HL-60 (cell line): Measurements from ENCODE around the gene PLOD1.
"Not testable (repeated sequence)": the region's sequence is repeated elsewhere in the genome, so short reads cannot be mapped to it uniquely, and the experiment has no call there.

Experiments used
- DNase-seq, 2 experiments: peaks; one replicate each; pipeline ENCODE4 v3.0.0-alpha.2; 2010 to 2020; ENCODE audit warnings: low read depth in 1 of 2, low spot score in 1 of 2
- H3K27ac ChIP-seq: fragments of 250-450 bp; sonication (Bioruptor Pico); replicated peaks from 2 replicates; pipeline ENCODE4 v1.5.1; 2020; ENCODE audit warnings: mild to moderate bottlenecking, moderate library complexity
- H3K27me3 ChIP-seq: fragments of 250-450 bp; sonication (Bioruptor Pico); 2 replicates; pipeline ENCODE4 v1.5.1; 2021; ENCODE audit warnings: mild to moderate bottlenecking, moderate library complexity; ENCODE audit not compliant: insufficient read depth, poor library complexity, severe bottlenecking
- H3K4me3 ChIP-seq: replicated peaks from 2 replicates; pipeline ENCODE4 v1.5.1; 2011; ENCODE audit warnings: mild to moderate bottlenecking, control low read depth, low read length; ENCODE audit not compliant: insufficient read depth
- GABPA ChIP-seq: IDR thresholded peaks from 2 replicates; pipeline ENCODE4 v1.6.1; 2012; ENCODE audit warnings: low read depth
- POLR2AphosphoS5 ChIP-seq: IDR thresholded peaks from 2 replicates; pipeline ENCODE4 v1.6.1; 2012; ENCODE audit warnings: low read depth
- SPI1 ChIP-seq: IDR thresholded peaks from 2 replicates; pipeline ENCODE4 v1.6.1; 2012; ENCODE audit warnings: low read depth, mild to moderate bottlenecking, borderline replicate concordance
- TF ChIP-seq, protein P1 (sequence below): IDR thresholded peaks from one replicate; pipeline ENCODE4 v1.5.1; 2011; ENCODE audit warnings: low read length, control low read depth, inconsistent platforms; ENCODE audit not compliant: insufficient read depth
- TF ChIP-seq, protein P2 (sequence below): IDR thresholded peaks from 2 replicates; pipeline ENCODE4 v1.6.1; 2012; ENCODE audit warnings: low read depth; ENCODE audit not compliant: insufficient replicate concordance

PLOD1 gene

DNA sequence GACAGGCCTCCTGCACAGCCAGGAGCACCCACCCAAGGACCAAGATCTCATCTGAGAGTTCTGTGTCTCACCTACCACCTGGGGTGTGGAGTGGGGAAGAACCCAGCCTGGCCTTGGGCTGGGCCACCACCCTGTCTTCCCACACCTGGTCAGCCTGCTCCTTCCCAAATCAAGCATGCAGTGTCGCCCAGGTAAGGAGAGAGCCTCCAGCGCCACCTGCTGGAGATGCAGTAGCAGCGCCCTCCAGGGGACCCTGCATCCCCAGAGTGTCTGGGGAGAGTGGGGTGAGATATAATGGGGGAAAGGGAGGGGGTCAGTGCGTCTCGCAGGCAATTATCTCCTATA lies 40.6 kb upstream of the PLOD1 start:
- DNase-seq = peak; percentile 54 to 65
- peaks cover 10% of the 10 kb centered on the region for H3K27me3 ChIP-seq
- no peak overlapping the region for H3K4me3 ChIP-seq
- TF ChIP-seq, protein P1, sequence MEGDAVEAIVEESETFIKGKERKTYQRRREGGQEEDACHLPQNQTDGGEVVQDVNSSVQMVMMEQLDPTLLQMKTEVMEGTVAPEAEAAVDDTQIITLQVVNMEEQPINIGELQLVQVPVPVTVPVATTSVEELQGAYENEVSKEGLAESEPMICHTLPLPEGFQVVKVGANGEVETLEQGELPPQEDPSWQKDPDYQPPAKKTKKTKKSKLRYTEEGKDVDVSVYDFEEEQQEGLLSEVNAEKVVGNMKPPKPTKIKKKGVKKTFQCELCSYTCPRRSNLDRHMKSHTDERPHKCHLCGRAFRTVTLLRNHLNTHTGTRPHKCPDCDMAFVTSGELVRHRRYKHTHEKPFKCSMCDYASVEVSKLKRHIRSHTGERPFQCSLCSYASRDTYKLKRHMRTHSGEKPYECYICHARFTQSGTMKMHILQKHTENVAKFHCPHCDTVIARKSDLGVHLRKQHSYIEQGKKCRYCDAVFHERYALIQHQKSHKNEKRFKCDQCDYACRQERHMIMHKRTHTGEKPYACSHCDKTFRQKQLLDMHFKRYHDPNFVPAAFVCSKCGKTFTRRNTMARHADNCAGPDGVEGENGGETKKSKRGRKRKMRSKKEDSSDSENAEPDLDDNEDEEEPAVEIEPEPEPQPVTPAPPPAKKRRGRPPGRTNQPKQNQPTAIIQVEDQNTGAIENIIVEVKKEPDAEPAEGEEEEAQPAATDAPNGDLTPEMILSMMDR = peak; percentile 96
- TF ChIP-seq SPI1 = no peak
- no peak overlapping the region for H3K27ac ChIP-seq

DNA sequence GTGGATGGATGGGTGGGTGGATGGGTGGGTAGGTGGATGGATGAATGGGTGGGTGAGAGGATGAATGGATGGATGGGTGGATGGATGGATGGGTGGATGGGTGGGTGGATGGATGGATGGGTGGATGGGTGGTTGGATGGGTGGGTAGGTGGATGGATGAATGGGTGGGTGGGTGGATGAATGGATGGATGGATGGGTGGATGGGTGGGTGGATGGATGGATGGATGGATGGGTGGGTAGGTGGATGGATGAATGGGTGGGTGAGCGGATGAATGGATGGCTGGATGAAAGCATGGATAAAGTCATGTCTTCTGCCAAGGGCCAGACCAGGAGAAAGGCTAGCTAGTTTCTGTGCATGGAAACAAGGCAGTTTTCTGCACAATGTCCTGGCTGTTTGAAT lies 40.0 kb upstream of the PLOD1 start:
- DNase-seq, H3K27ac ChIP-seq, H3K4me3 ChIP-seq: not testable (repeated sequence)
- peaks cover 15% of the 10 kb centered on the region for H3K27me3 ChIP-seq

DNA sequence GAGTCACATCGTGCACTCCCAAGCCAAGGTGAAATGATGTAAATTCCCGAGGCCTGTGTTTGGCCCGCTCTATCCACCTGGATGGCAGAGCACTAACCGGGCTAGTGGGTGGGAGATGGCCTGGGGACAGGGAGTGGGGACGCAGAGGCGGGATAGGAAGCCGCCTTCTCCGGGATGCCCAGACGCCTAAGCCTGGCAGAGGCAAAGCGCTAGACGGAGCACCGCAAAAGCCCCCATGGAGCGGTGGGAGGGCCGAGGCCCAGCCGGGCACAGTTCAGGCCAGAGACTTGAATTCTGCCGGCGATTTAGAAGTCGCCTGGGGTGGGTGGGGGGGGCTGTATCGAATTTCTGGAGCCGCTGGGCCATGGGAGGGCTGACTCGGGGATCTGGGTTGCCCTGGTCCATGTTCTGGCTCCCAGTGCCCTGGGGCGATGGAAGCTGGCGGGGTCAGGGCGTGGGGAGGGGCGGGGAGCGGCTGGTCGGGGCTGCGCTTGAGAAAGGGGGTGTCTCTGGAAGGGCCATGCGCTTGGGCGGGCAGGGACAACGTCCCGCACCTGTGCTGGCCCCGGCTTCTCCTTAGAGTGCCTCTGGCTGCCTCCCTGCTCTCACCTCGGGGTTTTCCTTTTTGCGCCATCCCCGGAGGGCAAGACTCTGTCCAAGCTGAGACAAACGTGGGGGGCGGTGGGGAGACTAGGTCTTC lies 36.3 kb upstream of the PLOD1 start:
- TF ChIP-seq GABPA (no peak), SPI1 (no peak), POLR2AphosphoS5 (no peak)
- TF ChIP-seq, protein P1 = no peak
- TF ChIP-seq, protein P2, sequence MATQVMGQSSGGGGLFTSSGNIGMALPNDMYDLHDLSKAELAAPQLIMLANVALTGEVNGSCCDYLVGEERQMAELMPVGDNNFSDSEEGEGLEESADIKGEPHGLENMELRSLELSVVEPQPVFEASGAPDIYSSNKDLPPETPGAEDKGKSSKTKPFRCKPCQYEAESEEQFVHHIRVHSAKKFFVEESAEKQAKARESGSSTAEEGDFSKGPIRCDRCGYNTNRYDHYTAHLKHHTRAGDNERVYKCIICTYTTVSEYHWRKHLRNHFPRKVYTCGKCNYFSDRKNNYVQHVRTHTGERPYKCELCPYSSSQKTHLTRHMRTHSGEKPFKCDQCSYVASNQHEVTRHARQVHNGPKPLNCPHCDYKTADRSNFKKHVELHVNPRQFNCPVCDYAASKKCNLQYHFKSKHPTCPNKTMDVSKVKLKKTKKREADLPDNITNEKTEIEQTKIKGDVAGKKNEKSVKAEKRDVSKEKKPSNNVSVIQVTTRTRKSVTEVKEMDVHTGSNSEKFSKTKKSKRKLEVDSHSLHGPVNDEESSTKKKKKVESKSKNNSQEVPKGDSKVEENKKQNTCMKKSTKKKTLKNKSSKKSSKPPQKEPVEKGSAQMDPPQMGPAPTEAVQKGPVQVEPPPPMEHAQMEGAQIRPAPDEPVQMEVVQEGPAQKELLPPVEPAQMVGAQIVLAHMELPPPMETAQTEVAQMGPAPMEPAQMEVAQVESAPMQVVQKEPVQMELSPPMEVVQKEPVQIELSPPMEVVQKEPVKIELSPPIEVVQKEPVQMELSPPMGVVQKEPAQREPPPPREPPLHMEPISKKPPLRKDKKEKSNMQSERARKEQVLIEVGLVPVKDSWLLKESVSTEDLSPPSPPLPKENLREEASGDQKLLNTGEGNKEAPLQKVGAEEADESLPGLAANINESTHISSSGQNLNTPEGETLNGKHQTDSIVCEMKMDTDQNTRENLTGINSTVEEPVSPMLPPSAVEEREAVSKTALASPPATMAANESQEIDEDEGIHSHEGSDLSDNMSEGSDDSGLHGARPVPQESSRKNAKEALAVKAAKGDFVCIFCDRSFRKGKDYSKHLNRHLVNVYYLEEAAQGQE = no peak
- H3K4me3 ChIP-seq = no peak overlapping the region
- no peak for DNase-seq
- peaks cover 15% of the 10 kb centered on the region for H3K27me3 ChIP-seq
- no peak overlapping the region for H3K27ac ChIP-seq

DNA sequence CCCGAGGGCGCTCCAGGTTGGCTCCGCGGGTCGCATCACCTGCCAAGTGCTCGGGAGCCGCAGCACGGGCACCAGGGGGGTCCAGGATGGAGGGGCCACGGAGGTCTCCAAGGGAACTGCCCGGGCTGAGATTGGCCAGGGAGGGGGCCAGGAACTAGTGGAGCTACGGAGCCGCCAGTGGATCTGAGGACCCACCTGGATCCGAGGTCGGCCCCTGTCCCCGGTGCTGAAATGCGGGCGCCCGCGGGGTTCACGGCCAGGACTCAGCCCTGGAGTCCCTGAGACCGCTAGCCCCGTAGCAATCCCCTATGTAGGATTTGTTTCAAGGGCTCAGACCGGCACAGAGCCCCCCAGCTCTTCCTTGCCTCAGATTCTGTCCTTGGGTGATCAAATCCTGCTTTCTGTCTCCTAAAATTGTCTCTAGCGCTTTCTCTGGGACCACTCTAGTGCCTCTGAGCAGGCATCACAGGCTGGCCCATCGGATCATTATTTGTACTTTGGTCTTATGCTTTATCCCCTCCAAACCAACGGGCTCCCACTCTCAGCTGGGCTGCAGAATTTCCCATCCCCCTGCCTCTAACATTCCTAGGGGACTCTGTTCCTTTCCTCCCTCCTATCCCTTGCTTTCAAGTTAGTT lies 35.6 kb upstream of the PLOD1 start:
- DNase-seq = no peak
- Histone ChIP-seq H3K4me3 (no peak overlapping the region), H3K27me3 (peaks cover 15% of the 10 kb centered on the region), H3K27ac (no peak overlapping the region)
- TF ChIP-seq POLR2AphosphoS5 = no peak
- TF ChIP-seq, protein P1 = no peak
- TF ChIP-seq, protein P2 = peak; percentile 96

DNA sequence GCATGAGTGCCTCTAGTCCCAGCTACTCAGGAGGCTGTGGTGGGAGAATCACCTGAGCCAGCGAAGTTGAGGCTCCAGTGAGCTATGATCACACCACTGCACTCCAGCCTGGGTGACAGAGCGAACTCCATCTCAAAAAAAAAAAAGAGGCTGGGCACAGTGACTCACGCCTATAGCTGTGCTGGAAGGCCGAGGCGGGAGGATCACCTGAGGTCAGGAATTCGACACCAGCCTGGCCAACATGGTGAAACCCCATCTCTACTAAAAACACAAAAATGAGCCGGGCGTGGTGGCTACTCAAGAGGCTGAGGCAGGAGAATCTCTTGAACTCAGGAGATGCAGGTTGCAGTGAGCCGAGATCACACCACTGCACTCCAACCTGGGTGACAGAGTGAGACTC lies 33.1 kb upstream of the PLOD1 start:
- H3K27me3 ChIP-seq = peaks cover 15% of the 10 kb centered on the region
- H3K4me3 ChIP-seq, DNase-seq, H3K27ac ChIP-seq: not testable (repeated sequence)
